ENCODE measurements around the gene CCND2.

CCND2 gene

DNA sequence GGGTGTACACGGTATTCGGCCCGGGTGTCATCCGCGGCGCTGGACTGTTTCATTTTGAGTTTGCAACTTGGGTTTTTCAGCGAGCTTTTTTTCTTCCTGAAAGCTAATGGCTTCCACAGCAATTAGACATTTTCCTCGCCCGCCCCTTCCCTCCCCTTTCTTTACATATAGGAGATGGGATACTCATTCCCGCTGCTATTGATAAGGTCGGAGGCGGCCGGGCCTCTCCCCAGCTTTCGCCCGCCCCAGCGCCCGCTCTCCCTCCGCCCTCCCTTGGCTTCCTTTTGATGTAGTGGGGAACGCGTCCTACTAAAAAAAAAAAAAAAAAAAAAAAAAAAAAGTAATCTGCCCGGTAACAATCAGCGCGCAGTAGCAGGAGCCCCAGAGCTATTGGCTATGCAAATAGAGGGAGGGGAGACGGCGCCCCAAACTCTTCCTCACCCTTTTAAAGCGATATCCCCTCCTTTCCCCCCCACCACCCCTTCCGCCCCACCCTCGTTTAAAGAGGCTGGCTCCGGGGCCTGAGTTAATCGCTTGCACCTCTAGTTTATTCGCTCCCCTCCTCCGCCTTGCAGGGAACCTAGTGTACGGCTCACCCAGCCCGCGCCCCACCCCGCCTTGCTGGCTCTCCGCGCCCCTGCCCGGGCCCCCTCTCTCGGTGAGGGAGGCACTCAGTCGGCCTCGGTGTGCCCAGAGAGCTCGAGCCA is 1.7 kb upstream of the CCND2 start:
- H3K36me3 ChIP-seq (ENCODE audit: insufficient read depth, low read length) = peaks cover 12% of the 10 kb centered on the region
- H3K27ac ChIP-seq = no peak overlapping the region
- H3K4me3 ChIP-seq = peak overlapping the region; percentile 63
- no peaks in the 10 kb centered on the region for H3K9me3 ChIP-seq (ENCODE audit: low read depth, low read length)
- DNase-seq (ENCODE audit: low read depth, low spot score) = no peak
- TF ChIP-seq EZH2 (IDR thresholded peaks at IDR 0.05) = no peak
- TF ChIP-seq FOXP2 (optimal IDR thresholded peaks at IDR 0.05; ENCODE audit: control extremely low read depth, extremely low read length, insufficient read depth) = no peak
- TF ChIP-seq POLR2AphosphoS5 (IDR thresholded peaks at IDR 0.05; ENCODE audit: borderline replicate concordance, low read depth, low read length) = no peak; the same call in 1 of the 2 replicates
- H3K9ac ChIP-seq (ENCODE audit: insufficient read length) = no peak overlapping the region

DNA sequence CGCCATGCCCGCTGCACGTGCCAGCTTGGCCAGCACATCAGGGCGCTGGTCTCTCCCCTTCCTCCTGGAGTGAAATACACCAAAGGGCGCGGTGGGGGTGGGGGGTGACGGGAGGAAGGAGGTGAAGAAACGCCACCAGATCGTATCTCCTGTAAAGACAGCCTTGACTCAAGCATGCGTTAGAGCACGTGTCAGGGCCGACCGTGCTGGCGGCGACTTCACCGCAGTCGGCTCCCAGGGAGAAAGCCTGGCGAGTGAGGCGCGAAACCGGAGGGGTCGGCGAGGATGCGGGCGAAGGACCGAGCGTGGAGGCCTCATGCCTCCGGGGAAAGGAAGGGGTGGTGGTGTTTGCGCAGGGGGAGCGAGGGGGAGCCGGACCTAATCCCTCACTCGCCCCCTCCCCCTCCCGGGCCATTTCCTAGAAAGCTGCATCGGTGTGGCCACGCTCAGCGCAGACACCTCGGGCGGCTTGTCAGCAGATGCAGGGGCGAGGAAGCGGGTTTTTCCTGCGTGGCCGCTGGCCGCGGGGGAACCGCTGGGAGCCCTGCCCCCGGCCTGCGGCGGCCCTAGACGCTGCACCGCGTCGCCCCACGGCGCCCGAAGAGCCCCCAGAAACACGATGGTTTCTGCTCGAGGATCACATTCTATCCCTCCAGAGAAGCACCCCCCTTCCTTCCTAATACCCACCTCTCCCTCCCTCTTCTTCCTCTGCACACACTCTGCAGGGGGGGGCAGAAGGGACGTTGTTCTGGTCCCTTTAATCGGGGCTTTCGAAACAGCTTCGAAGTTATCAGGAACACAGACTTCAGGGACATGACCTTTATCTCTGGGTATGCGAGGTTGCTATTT is 914 bp upstream of the CCND2 start:
- Histone ChIP-seq H3K36me3 (ENCODE audit: insufficient read depth, low read length) (peaks cover 19% of the 10 kb centered on the region), H3K9ac (ENCODE audit: insufficient read length) (no peak overlapping the region), H3K4me3 (peak overlapping the region; percentile 97), H3K9me3 (ENCODE audit: low read depth, low read length) (no peaks in the 10 kb centered on the region), H3K27ac (0 out of 2 replicates have a peak overlapping the region, but pooled peaks have one; percentile 22)
- DNase-seq (ENCODE audit: low read depth, low spot score) = no peak
- peak; percentile 66; the same call in 1 of the 2 replicates for TF ChIP-seq POLR2AphosphoS5 (IDR thresholded peaks at IDR 0.05; ENCODE audit: borderline replicate concordance, low read depth, low read length)
- no peak for TF ChIP-seq EZH2 (IDR thresholded peaks at IDR 0.05)

DNA sequence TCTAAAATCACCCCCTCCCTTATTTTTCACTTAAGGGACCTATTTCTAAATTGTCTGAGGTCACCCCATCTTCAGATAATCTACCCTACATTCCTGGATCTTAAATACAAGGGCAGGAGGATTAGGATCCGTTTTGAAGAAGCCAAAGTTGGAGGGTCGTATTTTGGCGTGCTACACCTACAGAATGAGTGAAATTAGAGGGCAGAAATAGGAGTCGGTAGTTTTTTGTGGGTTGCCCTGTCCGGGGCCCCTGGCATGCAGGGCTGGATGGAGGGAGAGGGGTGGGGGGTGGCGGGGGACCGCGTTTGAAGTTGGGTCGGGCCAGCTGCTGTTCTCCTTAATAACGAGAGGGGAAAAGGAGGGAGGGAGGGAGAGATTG is 300 bp upstream of the CCND2 start:
- peak overlapping the region; percentile 97 for H3K4me3 ChIP-seq
- H3K36me3 ChIP-seq (ENCODE audit: insufficient read depth, low read length) = peaks cover 25% of the 10 kb centered on the region
- H3K27ac ChIP-seq = 0 out of 2 replicates have a peak overlapping the region, but pooled peaks have one; percentile 22
- H3K9ac ChIP-seq (ENCODE audit: insufficient read length) = no peak overlapping the region
- H3K9me3 ChIP-seq (ENCODE audit: low read depth, low read length) = no peaks in the 10 kb centered on the region
- TF ChIP-seq POLR2AphosphoS5 (IDR thresholded peaks at IDR 0.05; ENCODE audit: borderline replicate concordance, low read depth, low read length) = no peak
- no peak for TF ChIP-seq EZH2 (IDR thresholded peaks at IDR 0.05)
- no peak for TF ChIP-seq FOXP2 (optimal IDR thresholded peaks at IDR 0.05; ENCODE audit: control extremely low read depth, extremely low read length, insufficient read depth)
- DNase-seq (ENCODE audit: low read depth, low spot score) = no peak

DNA sequence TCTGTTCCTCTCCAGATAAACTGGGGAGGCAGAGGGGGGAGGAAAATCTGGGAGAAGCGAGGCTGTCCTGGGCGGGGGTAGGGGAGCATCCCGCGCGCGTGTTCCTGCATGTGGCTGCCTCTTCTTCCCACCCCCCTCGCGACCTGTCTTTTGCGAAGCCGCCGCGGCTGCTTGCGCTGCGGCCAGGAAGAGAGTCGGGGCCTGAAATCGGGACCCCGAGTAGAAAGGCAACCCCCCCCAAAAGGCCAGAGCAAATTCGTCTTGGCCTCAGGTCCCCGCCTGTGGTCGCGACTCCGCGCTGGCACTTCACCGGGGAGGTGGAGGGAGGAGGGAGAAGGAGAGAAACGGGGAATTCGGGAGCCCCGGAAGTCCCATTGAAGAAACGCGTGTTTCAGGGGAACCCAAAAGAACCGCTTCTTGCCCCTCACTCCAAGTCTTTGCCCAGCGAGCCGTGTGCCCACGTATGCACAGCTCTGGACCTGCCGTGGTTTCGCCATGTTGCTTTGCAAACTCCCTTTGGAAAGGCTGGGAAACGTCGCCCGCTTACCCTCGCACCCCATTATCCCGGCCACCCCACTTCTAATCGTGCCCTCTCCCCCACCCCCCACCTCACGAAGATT is 944 bp downstream of the CCND2 start:
- no peak for DNase-seq (ENCODE audit: low read depth, low spot score)
- Histone ChIP-seq H3K27ac (no peak overlapping the region), H3K4me3 (peak overlapping the region; percentile 97)

DNA sequence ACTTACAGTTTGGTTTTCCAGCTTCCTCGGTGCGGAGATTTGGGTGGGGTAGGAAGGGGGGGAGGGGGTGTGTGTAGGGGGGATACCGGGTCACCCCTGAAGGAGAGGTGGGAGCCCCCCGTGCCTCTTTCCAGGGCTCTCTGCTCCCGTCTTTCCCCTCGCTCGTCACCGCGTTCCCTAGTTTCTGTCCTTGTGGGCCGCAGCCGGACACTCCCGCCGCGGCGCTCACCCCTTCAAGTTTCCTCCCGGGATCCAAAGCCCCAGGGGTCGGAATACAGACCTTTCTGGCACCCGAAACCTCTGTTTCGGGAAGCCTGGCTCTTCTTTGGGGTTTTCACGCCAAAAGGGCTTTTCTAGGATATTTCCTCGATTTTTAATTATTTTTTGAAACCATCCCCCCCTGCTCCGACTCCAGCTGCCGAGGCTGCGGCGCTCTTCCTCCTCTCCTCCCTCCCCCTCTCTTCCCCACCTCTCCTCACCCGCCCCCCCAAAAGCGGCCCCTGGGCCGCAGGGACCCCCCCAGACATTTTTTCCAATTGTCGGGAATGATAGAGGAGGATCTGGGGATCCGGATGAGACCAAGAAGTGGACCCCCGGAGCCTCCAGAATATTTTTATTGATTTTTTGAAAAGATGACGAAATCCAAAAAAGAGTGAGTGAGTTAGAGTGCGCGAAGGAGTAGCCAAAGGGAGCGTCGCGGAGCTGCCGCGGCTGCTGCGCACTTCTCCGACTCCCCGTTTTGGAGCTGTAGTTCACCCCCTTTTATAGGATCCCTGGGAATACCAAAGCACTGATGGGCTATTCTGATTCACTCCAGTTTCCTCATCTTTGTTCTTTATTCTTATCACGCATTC is 1.7 kb downstream of the CCND2 start:
- H3K9ac ChIP-seq (ENCODE audit: insufficient read length) = peak overlapping the region; percentile 96
- TF ChIP-seq EZH2 (IDR thresholded peaks at IDR 0.05) = no peak
- TF ChIP-seq POLR2AphosphoS5 (IDR thresholded peaks at IDR 0.05; ENCODE audit: borderline replicate concordance, low read depth, low read length) = no peak
- TF ChIP-seq FOXP2 (optimal IDR thresholded peaks at IDR 0.05; ENCODE audit: control extremely low read depth, extremely low read length, insufficient read depth) = no peak

More for the DNA sequence above, 944 bp downstream of the CCND2 start:
- H3K36me3 ChIP-seq (ENCODE audit: insufficient read depth, low read length) = peaks cover 37% of the 10 kb centered on the region
- no peak for TF ChIP-seq FOXP2 (optimal IDR thresholded peaks at IDR 0.05; ENCODE audit: control extremely low read depth, extremely low read length, insufficient read depth)
- TF ChIP-seq POLR2AphosphoS5 (IDR thresholded peaks at IDR 0.05; ENCODE audit: borderline replicate concordance, low read depth, low read length) = no peak
- no peak for TF ChIP-seq EZH2 (IDR thresholded peaks at IDR 0.05)
- H3K9me3 ChIP-seq (ENCODE audit: low read depth, low read length) = no peaks in the 10 kb centered on the region
- peak overlapping the region; percentile 96 for H3K9ac ChIP-seq (ENCODE audit: insufficient read length)

DNA sequence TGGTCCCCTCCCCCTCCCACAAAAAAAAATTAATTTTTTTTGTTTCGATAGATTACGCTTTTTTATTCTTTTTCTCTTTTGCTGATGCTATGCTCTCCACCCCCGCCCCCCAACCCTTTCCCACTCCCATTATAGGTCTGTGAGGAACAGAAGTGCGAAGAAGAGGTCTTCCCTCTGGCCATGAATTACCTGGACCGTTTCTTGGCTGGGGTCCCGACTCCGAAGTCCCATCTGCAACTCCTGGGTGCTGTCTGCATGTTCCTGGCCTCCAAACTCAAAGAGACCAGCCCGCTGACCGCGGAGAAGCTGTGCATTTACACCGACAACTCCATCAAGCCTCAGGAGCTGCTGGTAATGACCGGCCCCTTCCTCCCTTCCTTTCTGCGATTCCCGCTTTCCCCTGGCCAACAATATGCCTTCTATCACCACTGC is 2.3 kb downstream of the CCND2 start:
- no peak for DNase-seq (ENCODE audit: low read depth, low spot score)
- H3K27ac ChIP-seq = no peak overlapping the region
- TF ChIP-seq FOXP2 (optimal IDR thresholded peaks at IDR 0.05; ENCODE audit: control extremely low read depth, extremely low read length, insufficient read depth) (no peak), EZH2 (IDR thresholded peaks at IDR 0.05) (no peak), POLR2AphosphoS5 (IDR thresholded peaks at IDR 0.05; ENCODE audit: borderline replicate concordance, low read depth, low read length) (no peak)
- peak overlapping the region; percentile 96 for H3K9ac ChIP-seq (ENCODE audit: insufficient read length)
- peaks cover 51% of the 10 kb centered on the region for H3K36me3 ChIP-seq (ENCODE audit: insufficient read depth, low read length)
- H3K4me3 ChIP-seq = peak overlapping the region; percentile 97
- no peaks in the 10 kb centered on the region for H3K9me3 ChIP-seq (ENCODE audit: low read depth, low read length)

More for the DNA sequence above, 1.7 kb downstream of the CCND2 start:
- DNase-seq (ENCODE audit: low read depth, low spot score) = no peak
- Histone ChIP-seq H3K36me3 (ENCODE audit: insufficient read depth, low read length) (peaks cover 45% of the 10 kb centered on the region), H3K27ac (no peak overlapping the region), H3K9me3 (ENCODE audit: low read depth, low read length) (no peaks in the 10 kb centered on the region), H3K4me3 (peak overlapping the region; percentile 97)

DNA sequence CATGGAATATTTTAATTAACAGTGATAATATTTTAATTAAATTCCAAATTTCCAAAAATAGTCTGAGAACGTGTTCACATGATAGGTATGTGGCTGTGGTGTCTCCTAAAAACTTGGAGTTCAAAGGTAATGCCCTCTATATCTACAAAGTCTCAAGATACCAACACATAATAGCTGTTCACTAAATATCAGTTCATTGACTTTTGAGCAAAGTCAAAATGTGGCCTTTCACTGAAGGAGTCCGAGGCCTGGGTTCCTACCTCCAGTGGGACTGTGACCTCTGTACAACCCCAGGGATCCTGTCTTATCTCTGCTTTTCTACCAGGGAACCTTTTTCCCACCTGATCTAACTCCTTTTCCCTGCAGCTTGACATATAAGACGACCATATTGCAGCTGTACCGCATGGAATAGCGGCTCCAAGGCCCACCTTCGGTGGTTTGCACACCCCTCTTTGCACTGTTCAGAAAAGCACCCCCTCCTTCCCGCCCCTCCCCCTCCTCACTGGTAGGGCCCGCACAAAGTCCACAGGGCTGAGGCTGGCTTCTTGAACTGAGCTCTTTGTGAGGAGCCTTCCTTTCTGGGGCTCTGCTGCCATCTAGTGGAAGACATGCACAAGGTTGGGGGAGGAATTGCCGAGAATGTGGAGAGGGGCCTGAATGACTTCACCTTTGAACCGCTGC is 3.1 kb downstream of the CCND2 start:
- Histone ChIP-seq H3K9ac (ENCODE audit: insufficient read length) (no peak overlapping the region), H3K4me3 (peak overlapping the region; percentile 97), H3K36me3 (ENCODE audit: insufficient read depth, low read length) (peaks cover 58% of the 10 kb centered on the region), H3K9me3 (ENCODE audit: low read depth, low read length) (no peaks in the 10 kb centered on the region), H3K27ac (no peak overlapping the region)
- peak; percentile 73 for DNase-seq (ENCODE audit: low read depth, low spot score)
- no peak for TF ChIP-seq EZH2 (IDR thresholded peaks at IDR 0.05)
